Stimulated activated CD4-positive, alpha-beta T cell treated with anti-CD3 and anti-CD28 coated beads, Interleukin-2, amount 100 ng/mL, for 24 hours (primary cell): ENCODE measurements around the gene TNNC2.
"Not testable (repeated sequence)": the region's sequence is repeated elsewhere in the genome, so short reads cannot be mapped to it uniquely, and the experiment has no call there.

Source experiments
- DNase-seq, 2 donors: peaks; one replicate each; pipeline ENCODE4 v3.0.0-alpha.2; 2020

TNNC2 gene

GRCh38 chr20:45827030-45827652 is at the start of gene TNNC2:
TSS of gene TNNC2 (minus strand) at chr20:45827312. CDS start at chr20:45827248, 64 bp downstream.
- DNase-seq = no peak

GRCh38 chr20:45874576-45874975 is 47.5 kb upstream of the TNNC2 start:
- no peak for DNase-seq

- not testable (repeated sequence) for DNase-seq
Observed at GRCh38 chr20:45874104-45874481, 47.0 kb upstream of the TNNC2 start.

- DNase-seq = no peak
Observed at GRCh38 chr20:45873409-45874103, 46.4 kb upstream of the TNNC2 start.

- no peak for DNase-seq
Observed at GRCh38 chr20:45872626-45873025, 45.5 kb upstream of the TNNC2 start.

GRCh38 chr20:45867819-45868176 is 40.7 kb upstream of the TNNC2 start:
- no peak for DNase-seq

- no peak for DNase-seq
Observed at GRCh38 chr20:45867136-45867818, 40.2 kb upstream of the TNNC2 start.

- no peak for DNase-seq
Observed at GRCh38 chr20:45866454-45866853, 39.3 kb upstream of the TNNC2 start.

- DNase-seq = no peak
Observed at GRCh38 chr20:45863543-45864470, 36.7 kb upstream of the TNNC2 start.

- no peak for DNase-seq
Observed at GRCh38 chr20:45861221-45862075, 34.3 kb upstream of the TNNC2 start.

GRCh38 chr20:45860560-45861220 is 33.6 kb upstream of the TNNC2 start:
- no peak for DNase-seq

GRCh38 chr20:45859916-45860315 is 32.8 kb upstream of the TNNC2 start:
- no peak for DNase-seq

GRCh38 chr20:45857882-45858216 is 30.7 kb upstream of the TNNC2 start:
- peak in 1 of 2 donors; percentile 53 for DNase-seq

- peak; percentile 85 to 92 for DNase-seq
Observed at GRCh38 chr20:45857114-45857881, 30.2 kb upstream of the TNNC2 start, which contains the start of the genes ACOT8 and ZSWIM3. TSS of gene ACOT8 (minus strand) at chr20:45857392. CDS start at chr20:45857315, 77 bp downstream. TSS of gene ZSWIM3 (plus strand) at chr20:45857614. CDS start at chr20:45857826, 212 bp downstream.

- DNase-seq = no peak
Observed at GRCh38 chr20:45853484-45853883, 26.4 kb upstream of the TNNC2 start.

GRCh38 chr20:45852326-45852725 is 25.2 kb upstream of the TNNC2 start:
- DNase-seq = no peak

- DNase-seq = no peak
Observed at GRCh38 chr20:45851501-45851900, 24.4 kb upstream of the TNNC2 start.

GRCh38 chr20:45850926-45851325 is 23.8 kb upstream of the TNNC2 start:
- DNase-seq = no peak

GRCh38 chr20:45850238-45850637 is 23.1 kb upstream of the TNNC2 start:
- DNase-seq = no peak

- DNase-seq = no peak
Observed at GRCh38 chr20:45848969-45849582, 22.0 kb upstream of the TNNC2 start.
